PFSK-1 (cell line): ENCODE results near the gene PDZD2.

Experiments
- FOXP2 ChIP-seq: optimal IDR thresholded peaks from 2 replicates; pipeline ENCODE3; 2011; ENCODE audit warnings: borderline replicate concordance, control low read depth, inconsistent platforms; ENCODE audit not compliant: insufficient read depth; ENCODE audit errors: extremely low read length, extremely low read depth
- POLR2AphosphoS5 ChIP-seq: IDR thresholded peaks from 2 replicates; pipeline ENCODE4 v1.6.1; 2012; ENCODE audit warnings: low read depth, mild to moderate bottlenecking, control low read depth, low read length, moderate library complexity
- SIN3A ChIP-seq: IDR thresholded peaks from 2 replicates; pipeline ENCODE4 v1.6.1; 2012; ENCODE audit warnings: mild to moderate bottlenecking, low read length, moderate library complexity, borderline replicate concordance; ENCODE audit not compliant: insufficient read depth
- TAF1 ChIP-seq: IDR thresholded peaks from 2 replicates; pipeline ENCODE4 v1.6.1; 2012; ENCODE audit warnings: low read length, control low read depth, borderline replicate concordance; ENCODE audit not compliant: insufficient read depth
- TF ChIP-seq, protein P1 (sequence below), 2 experiments: IDR thresholded peaks; 2 replicates each; pipeline versions ENCODE4 v1.6.1 to v1.8.0; 2011 to 2012; ENCODE audit warnings: low read depth in 2 of 2, low read length in 2 of 2, control low read depth in 1 of 2, inconsistent platforms in 1 of 2, mild to moderate bottlenecking in 1 of 2, moderate library complexity in 1 of 2; ENCODE audit not compliant: insufficient read depth in 1 of 2

DNA sequence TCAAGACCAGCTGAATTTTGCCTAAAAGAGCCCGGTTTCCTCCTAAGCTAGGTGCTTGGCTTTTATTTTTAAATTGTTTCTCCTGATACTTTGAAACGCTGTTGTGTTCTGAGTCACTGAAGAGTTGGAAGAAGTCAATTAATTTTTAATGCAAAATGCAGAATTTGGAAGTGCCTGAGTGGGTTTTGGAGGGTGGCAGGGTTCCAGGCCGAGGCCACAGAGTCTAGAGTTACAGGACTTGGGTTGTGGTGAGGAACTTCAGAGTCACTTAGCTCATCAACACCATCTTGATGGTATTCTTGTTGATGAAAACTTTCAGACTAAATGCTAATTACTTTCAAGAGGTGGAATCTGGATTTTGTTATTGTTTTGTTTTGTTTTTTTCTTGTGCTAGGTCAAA lies 130.6 kb downstream of the PDZD2 start:
- TF ChIP-seq TAF1 (no peak), POLR2AphosphoS5 (no peak), SIN3A (no peak), FOXP2 (no peak)
- TF ChIP-seq, protein P1, sequence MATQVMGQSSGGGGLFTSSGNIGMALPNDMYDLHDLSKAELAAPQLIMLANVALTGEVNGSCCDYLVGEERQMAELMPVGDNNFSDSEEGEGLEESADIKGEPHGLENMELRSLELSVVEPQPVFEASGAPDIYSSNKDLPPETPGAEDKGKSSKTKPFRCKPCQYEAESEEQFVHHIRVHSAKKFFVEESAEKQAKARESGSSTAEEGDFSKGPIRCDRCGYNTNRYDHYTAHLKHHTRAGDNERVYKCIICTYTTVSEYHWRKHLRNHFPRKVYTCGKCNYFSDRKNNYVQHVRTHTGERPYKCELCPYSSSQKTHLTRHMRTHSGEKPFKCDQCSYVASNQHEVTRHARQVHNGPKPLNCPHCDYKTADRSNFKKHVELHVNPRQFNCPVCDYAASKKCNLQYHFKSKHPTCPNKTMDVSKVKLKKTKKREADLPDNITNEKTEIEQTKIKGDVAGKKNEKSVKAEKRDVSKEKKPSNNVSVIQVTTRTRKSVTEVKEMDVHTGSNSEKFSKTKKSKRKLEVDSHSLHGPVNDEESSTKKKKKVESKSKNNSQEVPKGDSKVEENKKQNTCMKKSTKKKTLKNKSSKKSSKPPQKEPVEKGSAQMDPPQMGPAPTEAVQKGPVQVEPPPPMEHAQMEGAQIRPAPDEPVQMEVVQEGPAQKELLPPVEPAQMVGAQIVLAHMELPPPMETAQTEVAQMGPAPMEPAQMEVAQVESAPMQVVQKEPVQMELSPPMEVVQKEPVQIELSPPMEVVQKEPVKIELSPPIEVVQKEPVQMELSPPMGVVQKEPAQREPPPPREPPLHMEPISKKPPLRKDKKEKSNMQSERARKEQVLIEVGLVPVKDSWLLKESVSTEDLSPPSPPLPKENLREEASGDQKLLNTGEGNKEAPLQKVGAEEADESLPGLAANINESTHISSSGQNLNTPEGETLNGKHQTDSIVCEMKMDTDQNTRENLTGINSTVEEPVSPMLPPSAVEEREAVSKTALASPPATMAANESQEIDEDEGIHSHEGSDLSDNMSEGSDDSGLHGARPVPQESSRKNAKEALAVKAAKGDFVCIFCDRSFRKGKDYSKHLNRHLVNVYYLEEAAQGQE (IDR thresholded peaks at IDR 0.05; ENCODE audit: insufficient read depth in 1 of 2, low read depth in 2 of 2, low read length in 2 of 2), result no peak
